ENCODE measurements around the gene DYNLRB1.

DNA sequence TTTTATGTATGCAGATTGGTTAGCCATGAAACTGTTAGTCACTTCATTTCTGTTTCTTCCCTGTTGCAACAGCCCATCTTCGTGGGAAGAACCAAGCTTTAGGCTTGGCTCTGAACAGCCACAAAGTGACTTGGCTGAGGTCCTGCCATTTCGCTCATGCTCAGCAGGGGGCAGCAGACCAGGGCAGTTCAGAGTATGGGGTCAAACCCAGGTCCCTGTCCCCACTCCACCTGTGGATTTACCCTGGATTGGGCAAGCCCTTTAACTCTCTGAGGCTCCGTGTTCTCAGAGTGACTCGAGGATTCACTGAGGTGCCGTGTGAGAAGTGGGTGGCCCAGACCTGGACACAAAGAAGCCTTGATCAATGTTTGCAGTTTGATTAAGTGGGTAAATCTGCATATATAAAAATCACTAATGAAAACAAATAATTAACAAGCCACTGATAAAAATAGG lies 22.5 kb downstream of the DYNLRB1 start:
- TF ChIP-seq TAF1 (IDR thresholded peaks at IDR 0.05; ENCODE audit: borderline replicate concordance, low read depth, low read length) (no peak), POLR2A (IDR thresholded peaks at IDR 0.05; ENCODE audit: low read depth, low read length) (no peak)

All from GM12892 (cell line).